NT2/D1 (cell line): ENCODE data around the gene TAGLN3.

Source experiments
- SUZ12 ChIP-seq: IDR thresholded peaks from 2 replicates; pipeline ENCODE4 v1.6.1; 2011; ENCODE audit not compliant: insufficient read length, insufficient read depth; ENCODE audit errors: extremely low read depth
- YY1 ChIP-seq: IDR thresholded peaks from 2 replicates; pipeline ENCODE4 v1.6.1; 2011; ENCODE audit not compliant: insufficient read length, insufficient read depth
- ZNF274 ChIP-seq: IDR thresholded peaks from 2 replicates; pipeline ENCODE4 v1.6.1; 2011; ENCODE audit warnings: mild to moderate bottlenecking, low read depth, low read length

DNA sequence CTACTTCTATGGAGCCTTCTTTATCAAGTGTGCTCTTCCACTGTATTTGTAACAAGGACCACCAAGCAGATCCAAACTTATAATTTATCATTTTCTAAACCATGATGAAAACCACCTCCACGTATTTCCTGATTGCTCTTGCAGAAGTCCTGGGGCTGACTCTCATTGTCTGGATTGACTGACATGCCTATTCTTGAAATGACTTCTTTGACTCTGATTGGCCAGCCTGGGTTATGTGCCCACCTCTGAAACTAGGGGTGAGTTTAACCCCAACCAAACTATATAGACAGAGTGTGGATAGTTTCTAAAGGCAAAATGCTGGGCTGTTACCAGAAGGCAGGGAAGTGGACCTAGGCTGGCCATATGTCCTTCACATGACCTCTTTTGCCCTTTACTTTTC is 48.5 kb downstream of the TAGLN3 start:
- TF ChIP-seq YY1 (no peak), SUZ12 (no peak), ZNF274 (no peak)
